Measurements from ENCODE around the gene PDZRN3.

DNA sequence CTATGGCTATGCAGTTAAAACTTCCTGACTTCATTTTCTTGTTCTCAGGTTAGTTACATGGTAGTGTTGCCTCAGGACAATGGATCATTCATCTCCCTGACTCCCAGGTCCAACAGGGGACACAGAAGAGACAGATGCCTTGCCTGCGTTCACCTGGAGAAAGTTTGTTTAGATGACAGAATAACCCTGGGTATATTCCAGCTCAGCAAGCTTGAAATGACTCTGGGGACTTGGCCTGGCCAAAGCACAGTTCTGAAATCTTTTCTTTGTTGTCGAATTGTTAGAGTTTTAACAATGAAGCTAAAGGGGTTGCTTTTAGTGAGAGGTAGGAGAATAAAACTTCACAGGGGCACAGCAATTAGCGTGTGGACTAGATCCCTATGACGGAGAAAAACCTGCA is 206.1 kb downstream of the PDZRN3 start:
- TF ChIP-seq, protein P1, sequence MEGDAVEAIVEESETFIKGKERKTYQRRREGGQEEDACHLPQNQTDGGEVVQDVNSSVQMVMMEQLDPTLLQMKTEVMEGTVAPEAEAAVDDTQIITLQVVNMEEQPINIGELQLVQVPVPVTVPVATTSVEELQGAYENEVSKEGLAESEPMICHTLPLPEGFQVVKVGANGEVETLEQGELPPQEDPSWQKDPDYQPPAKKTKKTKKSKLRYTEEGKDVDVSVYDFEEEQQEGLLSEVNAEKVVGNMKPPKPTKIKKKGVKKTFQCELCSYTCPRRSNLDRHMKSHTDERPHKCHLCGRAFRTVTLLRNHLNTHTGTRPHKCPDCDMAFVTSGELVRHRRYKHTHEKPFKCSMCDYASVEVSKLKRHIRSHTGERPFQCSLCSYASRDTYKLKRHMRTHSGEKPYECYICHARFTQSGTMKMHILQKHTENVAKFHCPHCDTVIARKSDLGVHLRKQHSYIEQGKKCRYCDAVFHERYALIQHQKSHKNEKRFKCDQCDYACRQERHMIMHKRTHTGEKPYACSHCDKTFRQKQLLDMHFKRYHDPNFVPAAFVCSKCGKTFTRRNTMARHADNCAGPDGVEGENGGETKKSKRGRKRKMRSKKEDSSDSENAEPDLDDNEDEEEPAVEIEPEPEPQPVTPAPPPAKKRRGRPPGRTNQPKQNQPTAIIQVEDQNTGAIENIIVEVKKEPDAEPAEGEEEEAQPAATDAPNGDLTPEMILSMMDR (IDR thresholded peaks at IDR 0.05; ENCODE audit: insufficient read depth, low read depth, low read length), result no peak
- no peak for TF ChIP-seq EZH2 (IDR thresholded peaks at IDR 0.05; ENCODE audit: insufficient read depth, low read length)

Data from astrocyte (in vitro differentiated cells and primary cell).